HEK293 (cell line): ENCODE data around the gene SCFD2.

ENCODE experiments used
- BCL11A ChIP-seq: fragments of 450-650 bp; formaldehyde crosslinking; IDR thresholded peaks from 2 replicates; pipeline ENCODE4 v1.5.1; 2016; ENCODE audit warnings: low read depth, missing biosample characterization, missing genetic modification characterization
- CTCF ChIP-seq: fragments of 450-650 bp; formaldehyde crosslinking; IDR thresholded peaks from 2 replicates; pipeline ENCODE4 v1.5.1; 2016; ENCODE audit warnings: missing biosample characterization, missing genetic modification characterization
- ELK4 ChIP-seq: IDR thresholded peaks from 2 replicates; pipeline ENCODE4 v1.6.1; 2011; ENCODE audit warnings: mild to moderate bottlenecking, low read depth, low read length, borderline replicate concordance
- GLIS1 ChIP-seq: fragments of 450-650 bp; formaldehyde crosslinking; IDR thresholded peaks from 2 replicates; pipeline ENCODE4 v1.5.1; 2016; ENCODE audit warnings: missing biosample characterization, missing genetic modification characterization
- PBX3 ChIP-seq: sonication (generic); formaldehyde crosslinking; IDR thresholded peaks from 2 replicates; pipeline ENCODE4 v1.8.1; 2022; ENCODE audit warnings: mild to moderate bottlenecking, moderate library complexity, missing genetic modification reagents
- REST ChIP-seq: fragments of 450-650 bp; formaldehyde crosslinking; IDR thresholded peaks from 2 replicates; pipeline ENCODE4 v1.5.1; 2016; ENCODE audit warnings: missing biosample characterization, missing genetic modification characterization
- SCRT1 ChIP-seq: fragments of 450-650 bp; formaldehyde crosslinking; IDR thresholded peaks from 2 replicates; pipeline ENCODE4 v1.5.1; 2016; ENCODE audit warnings: missing biosample characterization, missing genetic modification characterization, borderline replicate concordance
- YY1 ChIP-seq: fragments of 450-650 bp; formaldehyde crosslinking; IDR thresholded peaks from 2 replicates; pipeline ENCODE4 v1.5.1; 2018; ENCODE audit warnings: missing biosample characterization, missing genetic modification characterization
- ZBTB1 ChIP-seq: fragments of 450-650 bp; formaldehyde crosslinking; IDR thresholded peaks from 2 replicates; pipeline ENCODE4 v1.5.1; 2016; ENCODE audit warnings: missing biosample characterization, missing genetic modification characterization
- ZBTB10 ChIP-seq: fragments of 450-650 bp; formaldehyde crosslinking; IDR thresholded peaks from 2 replicates; pipeline ENCODE4 v1.5.1; 2016; ENCODE audit warnings: missing biosample characterization, missing genetic modification characterization
- ZNF473 ChIP-seq: fragments of 450-650 bp; formaldehyde crosslinking; IDR thresholded peaks from 2 replicates; pipeline ENCODE4 v1.5.1; 2017; ENCODE audit warnings: missing biosample characterization, missing genetic modification characterization
- ZNF561 ChIP-seq: fragments of 450-650 bp; IDR thresholded peaks from 2 replicates; pipeline ENCODE4 v1.5.1; 2018; ENCODE audit warnings: missing biosample characterization, missing genetic modification characterization, borderline replicate concordance
- ZNF76 ChIP-seq: fragments of 450-650 bp; formaldehyde crosslinking; IDR thresholded peaks from 2 replicates; pipeline ENCODE4; 2016; ENCODE audit warnings: low read depth, missing biosample characterization, missing genetic modification characterization, borderline replicate concordance
- ZSCAN5A ChIP-seq: fragments of 450-650 bp; formaldehyde crosslinking; IDR thresholded peaks from 2 replicates; pipeline ENCODE4 v1.5.1; 2016; ENCODE audit warnings: missing biosample characterization, missing genetic modification characterization

- no peak for TF ChIP-seq ELK4
- no peak for TF ChIP-seq ZBTB10
- TF ChIP-seq CTCF: no peak
- TF ChIP-seq ZNF76 (tag by site-specific recombination): no peak
- no peak for TF ChIP-seq ZSCAN5A
- no peak for TF ChIP-seq ZNF561 (tag by site-specific recombination)
- TF ChIP-seq REST: no peak
- TF ChIP-seq ZNF473 (tag by site-specific recombination): no peak
- no peak for TF ChIP-seq BCL11A (tag by site-specific recombination)
- no peak for TF ChIP-seq YY1
- TF ChIP-seq ZBTB1: no peak
- no peak for TF ChIP-seq PBX3 (CRISPR knock-in tag)
- TF ChIP-seq GLIS1: no peak
- TF ChIP-seq SCRT1 (tag by site-specific recombination): no peak
Measured at GRCh38 chr4:52843958-52844357, 521.9 kb downstream of the SCFD2 start.
